HFFc6 (cell line): ENCODE data around the gene FCMR. TPM values are rescaled to one million over a fixed set of nuclear protein-coding genes. Genes with fewer than 3 reads are reported as not detected.
A peak's percentile ranks its signal among the peaks of the same experiment; 100 is the strongest.

Experiments
- DNase-seq: peaks from one replicate; pipeline ENCODE4 v3.0.0-alpha.2; 2018
- H3K27ac Mint-ChIP-seq: 2 replicates; pipeline ENCODE4 v1.8.0; 2020; ENCODE audit warnings: mild to moderate bottlenecking, mixed read lengths
- H3K27me3 Mint-ChIP-seq: 2 replicates; pipeline ENCODE4 v1.8.0; 2021; ENCODE audit warnings: mild to moderate bottlenecking, moderate library complexity, mixed read lengths; ENCODE audit not compliant: insufficient read depth
- H3K36me3 Mint-ChIP-seq: 2 replicates; pipeline ENCODE4 v1.8.0; 2021; ENCODE audit warnings: low read depth, mixed read lengths
- H3K4me1 Mint-ChIP-seq: 2 replicates; pipeline ENCODE4 v1.8.0; 2020; ENCODE audit warnings: low read depth, mixed read lengths
- H3K4me3 Mint-ChIP-seq: 2 replicates; pipeline ENCODE4 v1.8.0; 2020; ENCODE audit warnings: mild to moderate bottlenecking, moderate library complexity, mixed read lengths
- H3K9me3 Mint-ChIP-seq: 2 replicates; pipeline ENCODE4 v1.8.0; 2020; ENCODE audit warnings: mild to moderate bottlenecking, mixed read lengths
- total RNA-seq, 6 experiments: library from RNA; stranded (reverse); fragmentation: NEBNext Ultra II Directional; extraction: Animal tissue kit (Norgen Biotek cat#: 25700); gene quantifications; 2 replicates in 1 of 6; 3 replicates in 5 of 6; pipeline ENCODE4 v1.2.3, GENCODE V29; 2021
- TF ChIP-seq, protein P1 (sequence below): fragments of 200-600 bp; sonication (generic); IDR thresholded peaks from 2 replicates; pipeline ENCODE4 v1.5.0; 2021; ENCODE audit warnings: antibody characterized with exemption, mild to moderate bottlenecking

FCMR gene
- total RNA-seq, 6 experiments from 2014 or later: 0.28 to 1.3 (median 0.67) TPM

DNA sequence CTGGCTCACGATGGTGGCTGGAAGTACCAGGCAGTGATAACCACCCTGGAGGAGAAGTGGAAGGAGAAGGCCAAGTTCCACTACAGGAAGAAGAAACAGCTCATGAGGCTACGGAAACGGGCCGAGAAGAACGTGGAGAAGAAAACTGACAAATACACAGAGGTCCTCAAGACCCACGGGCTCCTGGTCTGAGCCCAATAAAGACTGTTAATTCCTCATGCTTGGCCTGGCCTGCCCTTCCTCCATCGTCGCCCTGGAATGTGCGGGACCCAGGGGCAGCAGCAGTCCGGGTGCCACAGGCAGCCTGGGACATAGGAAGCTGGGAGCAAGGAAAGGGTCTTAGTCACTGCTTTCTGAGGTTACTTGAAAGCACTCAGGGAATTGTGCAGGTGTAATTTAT, 13.7 kb downstream of the FCMR start:
- TF ChIP-seq, protein P1, sequence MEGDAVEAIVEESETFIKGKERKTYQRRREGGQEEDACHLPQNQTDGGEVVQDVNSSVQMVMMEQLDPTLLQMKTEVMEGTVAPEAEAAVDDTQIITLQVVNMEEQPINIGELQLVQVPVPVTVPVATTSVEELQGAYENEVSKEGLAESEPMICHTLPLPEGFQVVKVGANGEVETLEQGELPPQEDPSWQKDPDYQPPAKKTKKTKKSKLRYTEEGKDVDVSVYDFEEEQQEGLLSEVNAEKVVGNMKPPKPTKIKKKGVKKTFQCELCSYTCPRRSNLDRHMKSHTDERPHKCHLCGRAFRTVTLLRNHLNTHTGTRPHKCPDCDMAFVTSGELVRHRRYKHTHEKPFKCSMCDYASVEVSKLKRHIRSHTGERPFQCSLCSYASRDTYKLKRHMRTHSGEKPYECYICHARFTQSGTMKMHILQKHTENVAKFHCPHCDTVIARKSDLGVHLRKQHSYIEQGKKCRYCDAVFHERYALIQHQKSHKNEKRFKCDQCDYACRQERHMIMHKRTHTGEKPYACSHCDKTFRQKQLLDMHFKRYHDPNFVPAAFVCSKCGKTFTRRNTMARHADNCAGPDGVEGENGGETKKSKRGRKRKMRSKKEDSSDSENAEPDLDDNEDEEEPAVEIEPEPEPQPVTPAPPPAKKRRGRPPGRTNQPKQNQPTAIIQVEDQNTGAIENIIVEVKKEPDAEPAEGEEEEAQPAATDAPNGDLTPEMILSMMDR: no peak
- no peak for DNase-seq
- Mint-ChIP-seq H3K4me1 (peaks cover 49% of the 10 kb centered on the region), H3K27me3 (no peaks in the 10 kb centered on the region; the same call in 1 of the 2 replicates), H3K4me3 (no peak overlapping the region), H3K9me3 (no peaks in the 10 kb centered on the region), H3K36me3 (peaks cover 16% of the 10 kb centered on the region), H3K27ac (no peak overlapping the region)

GRCh38 chr1:206907304-206907991, 14.3 kb downstream of the FCMR start:
- H3K27ac Mint-ChIP-seq: no peak overlapping the region
- H3K4me1 Mint-ChIP-seq: peaks cover 54% of the 10 kb centered on the region
- H3K9me3 Mint-ChIP-seq: no peaks in the 10 kb centered on the region
- H3K27me3 Mint-ChIP-seq: no peaks in the 10 kb centered on the region; the same call in 1 of the 2 replicates
- no peak for DNase-seq
- H3K4me3 Mint-ChIP-seq: no peak overlapping the region
- H3K36me3 Mint-ChIP-seq: peaks cover 16% of the 10 kb centered on the region
- TF ChIP-seq, protein P1: peak; percentile 29; the same call in 1 of the 2 replicates

DNA sequence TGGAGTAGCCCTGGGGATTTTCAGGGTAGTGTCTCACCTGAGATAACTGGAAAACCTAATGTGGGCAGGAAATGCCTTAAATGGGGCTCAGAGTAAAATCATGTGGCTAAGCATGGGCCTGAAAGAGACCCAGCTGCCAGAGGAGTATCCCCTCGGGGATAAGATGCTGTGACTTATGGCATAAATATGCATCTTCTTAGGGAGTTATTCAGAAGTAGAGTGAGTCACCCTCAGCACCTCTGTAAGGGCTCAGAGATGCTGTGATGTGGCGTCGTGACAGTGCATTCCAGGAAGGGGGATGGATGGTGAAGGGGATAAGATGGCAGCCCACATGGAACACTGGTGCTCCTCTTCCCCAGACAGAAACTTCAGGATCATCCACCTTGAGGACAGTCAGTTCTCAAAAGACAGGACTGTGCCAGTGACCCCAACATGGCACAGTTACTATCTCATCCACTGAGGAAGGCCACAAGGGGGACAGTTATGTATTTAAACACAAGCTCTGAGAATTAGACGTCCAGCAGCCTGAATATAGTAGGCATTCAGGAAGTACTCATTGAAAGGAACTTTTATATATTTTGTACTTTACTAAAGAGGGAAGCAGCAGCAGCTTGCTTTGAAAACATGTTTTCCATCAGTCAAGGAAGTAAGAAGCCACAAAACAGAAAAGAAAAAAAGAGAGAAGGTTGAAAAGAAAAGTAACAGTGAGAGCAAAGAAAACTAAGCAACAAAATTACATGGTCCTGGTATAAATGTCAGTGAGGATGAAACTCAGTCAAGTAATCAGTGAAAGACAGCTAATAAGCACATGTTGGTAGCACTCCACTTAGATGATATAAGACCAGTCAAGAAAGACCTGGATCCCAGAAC, 16.2 kb downstream of the FCMR start:
- peak overlapping the region; percentile 16 for H3K4me3 Mint-ChIP-seq

DNA sequence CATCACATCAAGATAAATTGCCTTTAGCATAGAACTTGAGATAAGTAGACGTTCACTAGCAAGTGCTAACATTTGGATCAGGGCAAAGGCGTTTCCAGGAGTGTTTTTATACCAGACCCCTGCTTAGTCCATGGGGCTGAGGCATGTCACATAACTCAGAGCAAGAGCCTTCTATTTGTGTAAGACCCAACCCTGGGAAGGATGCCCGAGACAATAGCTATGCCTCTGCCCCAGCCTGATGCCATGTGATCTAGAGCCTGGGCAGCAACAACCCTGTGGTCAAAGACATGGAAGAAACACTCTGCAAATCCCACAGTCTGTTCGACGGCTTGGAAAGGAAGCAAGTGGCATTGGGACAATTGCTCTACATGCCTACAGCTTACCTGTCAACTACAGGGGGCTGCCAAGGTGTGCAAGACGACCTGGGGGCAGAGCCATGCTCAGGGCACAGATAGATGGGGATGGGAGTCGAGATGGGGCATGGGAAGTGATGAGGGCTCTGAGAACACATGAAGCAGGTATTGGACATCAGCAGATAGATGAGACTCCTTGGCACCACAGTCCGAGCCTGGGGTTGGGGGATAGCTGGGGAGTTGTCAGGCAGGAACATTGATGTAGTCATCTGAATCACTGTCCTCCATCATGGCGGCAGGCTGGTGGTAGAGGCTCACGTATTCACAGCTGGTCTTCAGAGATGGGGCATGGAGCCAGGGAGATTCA, 17.2 kb downstream of the FCMR start:
- Mint-ChIP-seq H3K4me1 (peaks cover 55% of the 10 kb centered on the region), H3K27ac (peak overlapping the region; percentile 97), H3K36me3 (peaks cover 16% of the 10 kb centered on the region), H3K27me3 (no peaks in the 10 kb centered on the region; the same call in 1 of the 2 replicates), H3K4me3 (no peak overlapping the region), H3K9me3 (no peaks in the 10 kb centered on the region)
- DNase-seq: no peak
- TF ChIP-seq, protein P1: no peak

More for the DNA sequence above, 16.2 kb downstream of the FCMR start:
- peaks cover 16% of the 10 kb centered on the region for H3K36me3 Mint-ChIP-seq
- H3K27me3 Mint-ChIP-seq: no peaks in the 10 kb centered on the region; the same call in 1 of the 2 replicates
- H3K27ac Mint-ChIP-seq: peak overlapping the region; percentile 97
- peak; percentile 93 for DNase-seq
- H3K4me1 Mint-ChIP-seq: peaks cover 50% of the 10 kb centered on the region
- TF ChIP-seq, protein P1: peak; percentile 49
- no peaks in the 10 kb centered on the region for H3K9me3 Mint-ChIP-seq

- H3K4me1 Mint-ChIP-seq: peaks cover 64% of the 10 kb centered on the region
- TF ChIP-seq, protein P1: no peak
- H3K27me3 Mint-ChIP-seq: no peaks in the 10 kb centered on the region; the same call in 1 of the 2 replicates
- DNase-seq: no peak
- no peaks in the 10 kb centered on the region for H3K9me3 Mint-ChIP-seq
- peaks cover 16% of the 10 kb centered on the region for H3K36me3 Mint-ChIP-seq
- peak overlapping the region; percentile 46 for H3K27ac Mint-ChIP-seq
- no peak overlapping the region for H3K4me3 Mint-ChIP-seq
Measured at GRCh38 chr1:206903687-206904086, 18.1 kb downstream of the FCMR start.
